ENCODE data around the gene PSMB7. TPM values are rescaled to one million over a fixed set of nuclear protein-coding genes. Genes with fewer than 3 reads are reported as not detected.

Gene PSMB7
- total RNA-seq, 1 experiment from 2014 or later: 380 TPM

GRCh38 chr9:124359426-124359825 is 55.8 kb downstream of the PSMB7 start:
- H3K4me3 ChIP-seq (ENCODE audit: low read depth, low read length, poor library complexity, severe bottlenecking): no peak overlapping the region
- CTCF ChIA-PET: no interaction called here
- no peaks in the 10 kb centered on the region for H3K36me3 ChIP-seq (ENCODE audit: insufficient read depth, low read length, poor library complexity, severe bottlenecking)
- no peaks in the 10 kb centered on the region for H3K27me3 ChIP-seq (replicated peaks; ENCODE audit: insufficient read depth, low read depth, low read length, poor library complexity)
- no peaks in the 10 kb centered on the region for H3K9me3 ChIP-seq (ENCODE audit: low read depth, low read length, poor library complexity, severe bottlenecking)
- no TSS peak for BruUV-seq (replicated peaks)
- no peak for DNase-seq (ENCODE audit: low spot score)
- H3K4me1 ChIP-seq (ENCODE audit: insufficient read depth, low read length, poor library complexity, severe bottlenecking): no peaks in the 10 kb centered on the region
- H3K27ac ChIP-seq (ENCODE audit: low read depth, low read length, poor library complexity, severe bottlenecking): no peak overlapping the region
- POLR2A ChIA-PET (ENCODE audit: low non-redundant PET): no interaction called here
- intact Hi-C loops (cut with micrococcal nuclease; ENCODE audit: unreplicated experiment): no loop called here
- TF ChIP-seq EZH2 (IDR thresholded peaks at IDR 0.05; ENCODE audit: borderline replicate concordance, low read depth, low read length, poor library complexity, severe bottlenecking): no peak
- no peak for TF ChIP-seq CTCF (conservative IDR thresholded peaks at IDR 0.05; ENCODE audit: low read depth, low read length)

- H3K27me3 ChIP-seq (replicated peaks; ENCODE audit: insufficient read depth, low read depth, low read length, poor library complexity): no peaks in the 10 kb centered on the region
- H3K4me3 ChIP-seq (ENCODE audit: low read depth, low read length, poor library complexity, severe bottlenecking): no peak overlapping the region
- no peaks in the 10 kb centered on the region for H3K4me1 ChIP-seq (ENCODE audit: insufficient read depth, low read length, poor library complexity, severe bottlenecking)
- DNase-seq (ENCODE audit: low spot score): no peak
- TF ChIP-seq CTCF (conservative IDR thresholded peaks at IDR 0.05; ENCODE audit: low read depth, low read length) (no peak), EZH2 (IDR thresholded peaks at IDR 0.05; ENCODE audit: borderline replicate concordance, low read depth, low read length, poor library complexity, severe bottlenecking) (no peak)
- no TSS peak for BruUV-seq (replicated peaks)
- H3K36me3 ChIP-seq (ENCODE audit: insufficient read depth, low read length, poor library complexity, severe bottlenecking): peaks cover 2% of the 10 kb centered on the region
- H3K27ac ChIP-seq (ENCODE audit: low read depth, low read length, poor library complexity, severe bottlenecking): no peak overlapping the region
- ChIA-PET POLR2A (ENCODE audit: low non-redundant PET) (no interaction called here), CTCF (no interaction called here)
- H3K9me3 ChIP-seq (ENCODE audit: low read depth, low read length, poor library complexity, severe bottlenecking): no peaks in the 10 kb centered on the region
- intact Hi-C loops (cut with micrococcal nuclease; ENCODE audit: unreplicated experiment): no loop called here
Observed at GRCh38 chr9:124358631-124359030, 56.6 kb downstream of the PSMB7 start.

- no peaks in the 10 kb centered on the region for H3K9me3 ChIP-seq (ENCODE audit: low read depth, low read length, poor library complexity, severe bottlenecking)
- peak overlapping the region; percentile 12 for H3K27ac ChIP-seq (ENCODE audit: low read depth, low read length, poor library complexity, severe bottlenecking)
- peak; percentile 41 for TF ChIP-seq CTCF (conservative IDR thresholded peaks at IDR 0.05; ENCODE audit: low read depth, low read length)
- no peak for TF ChIP-seq EZH2 (IDR thresholded peaks at IDR 0.05; ENCODE audit: borderline replicate concordance, low read depth, low read length, poor library complexity, severe bottlenecking)
- H3K27me3 ChIP-seq (replicated peaks; ENCODE audit: insufficient read depth, low read depth, low read length, poor library complexity): no peaks in the 10 kb centered on the region
- CTCF ChIA-PET: no interaction called here
- POLR2A ChIA-PET (ENCODE audit: low non-redundant PET): no interaction called here
- no TSS peak for BruUV-seq (replicated peaks)
- no peak overlapping the region for H3K4me3 ChIP-seq (ENCODE audit: low read depth, low read length, poor library complexity, severe bottlenecking)
- DNase-seq (ENCODE audit: low spot score): no peak
- intact Hi-C loops (cut with micrococcal nuclease; ENCODE audit: unreplicated experiment): no loop called here
- H3K4me1 ChIP-seq (ENCODE audit: insufficient read depth, low read length, poor library complexity, severe bottlenecking): no peaks in the 10 kb centered on the region
- H3K36me3 ChIP-seq (ENCODE audit: insufficient read depth, low read length, poor library complexity, severe bottlenecking): peaks cover 9% of the 10 kb centered on the region
Observed at GRCh38 chr9:124357721-124358361, 57.4 kb downstream of the PSMB7 start.
